SK-N-SH (cell line): ENCODE measurements around the gene LRMDA. TPM values are rescaled to one million over a fixed set of nuclear protein-coding genes. Genes with fewer than 3 reads are reported as not detected.
A peak's percentile ranks its signal among the peaks of the same experiment; 100 is the strongest.

Experiments
- CTCF ChIA-PET: fragments of 300-600, 350-600 bp; formaldehyde crosslinking; extraction: SDS; loops from one replicate; lab custom pipeline; 2021; lab: Yijun Ruan, JAX
- POLR2A ChIA-PET: fragments of 350-600 bp; sonication (Branson Sonifier 250); formaldehyde crosslinking; extraction: SDS; loops from one replicate; lab custom pipeline; 2020; ENCODE audit warnings: antibody characterized with exemption, inconsistent platforms; lab: Yijun Ruan, JAX
- DNase-seq: peaks from one replicate; pipeline ENCODE4 v3.0.0; 2012
- H2AFZ ChIP-seq: fragments of 200-600 bp; sonication (generic); 2 replicates; pipeline ENCODE4 v1.8.1; 2016; ENCODE audit warnings: antibody characterized with exemption, mild to moderate bottlenecking, low read depth
- H3F3A ChIP-seq: fragments of 200-600 bp; sonication (generic); replicated peaks from 2 replicates; pipeline ENCODE3; 2016; ENCODE audit warnings: antibody characterized with exemption, mild to moderate bottlenecking; ENCODE audit not compliant: insufficient read depth
- H3K27ac ChIP-seq, 2 experiments: fragments of 200-500 bp in 1 of 2; fragments of 200-600 bp in 1 of 2; sonication (Bioruptor generic) in 1 of 2; sonication (generic), shearing (Covaris generic) in 1 of 2; 2 replicates each; pipeline versions ENCODE4 v1.5.1 to v1.6.1; 2014 to 2016; ENCODE audit warnings: low read depth in 2 of 2, inconsistent platforms in 1 of 2, low read length in 1 of 2, mild to moderate bottlenecking in 1 of 2, mixed read lengths in 1 of 2
- H3K27me3 ChIP-seq: fragments of 200-600 bp; sonication (generic), shearing (Covaris generic); 2 replicates; pipeline ENCODE4 v1.6.1; 2016; ENCODE audit warnings: mixed run types; ENCODE audit not compliant: insufficient read depth
- H3K36me3 ChIP-seq, 2 experiments: fragments of 200-500 bp in 1 of 2; fragments of 200-600 bp in 1 of 2; sonication (Bioruptor generic) in 1 of 2; sonication (generic) in 1 of 2; replicated peaks in 1 of 2; 2 replicates each; pipeline versions ENCODE3 to v1.5.1; 2014 to 2016; ENCODE audit warnings: low read length in 1 of 2, mild to moderate bottlenecking in 1 of 2; ENCODE audit not compliant: insufficient read depth in 2 of 2, control insufficient read depth in 1 of 2
- H3K4me1 ChIP-seq, 2 experiments: fragments of 200-500 bp in 1 of 2; fragments of 200-600 bp in 1 of 2; sonication (Bioruptor generic) in 1 of 2; sonication (generic), shearing (Covaris generic) in 1 of 2; 2 replicates each; pipeline versions ENCODE4 v1.5.1 to v1.6.1; 2014 to 2016; ENCODE audit warnings: low read depth in 1 of 2, low read length in 1 of 2, mixed run types in 1 of 2; ENCODE audit not compliant: insufficient read depth in 2 of 2, control insufficient read depth in 1 of 2
- H3K4me2 ChIP-seq: fragments of 200-600 bp; sonication (generic), shearing (Covaris generic); 2 replicates; pipeline ENCODE4 v1.6.1; 2017; ENCODE audit warnings: mixed run types
- H3K4me3 ChIP-seq, 2 experiments: fragments of 200-500 bp in 1 of 2; fragments of 200-600 bp in 1 of 2; sonication (Bioruptor generic) in 1 of 2; sonication (generic), shearing (Covaris generic) in 1 of 2; 2 replicates each; pipeline versions ENCODE4 v1.5.1 to v1.8.1; 2014 to 2016; ENCODE audit warnings: low read depth in 2 of 2, inconsistent platforms in 1 of 2, low read length in 1 of 2, mild to moderate bottlenecking in 1 of 2, mixed read lengths in 1 of 2, moderate library complexity in 1 of 2
- H3K79me2 ChIP-seq: fragments of 200-600 bp; sonication (generic); 2 replicates; pipeline ENCODE4 v1.8.1; 2017; ENCODE audit warnings: mild to moderate bottlenecking; ENCODE audit not compliant: insufficient read depth
- H3K9ac ChIP-seq: fragments of 200-600 bp; sonication (generic); 2 replicates; pipeline ENCODE4 v1.6.1; 2017; ENCODE audit warnings: mixed run types
- H3K9me2 ChIP-seq: fragments of 200-600 bp; sonication (generic); 2 replicates; pipeline ENCODE4 v1.6.1; 2017; ENCODE audit warnings: mixed run types
- H3K9me3 ChIP-seq: fragments of 200-600 bp; sonication (generic); 2 replicates; pipeline ENCODE4 v1.6.1; 2017; ENCODE audit warnings: mixed run types, mild to moderate bottlenecking, moderate library complexity
- H4K20me1 ChIP-seq: fragments of 200-600 bp; sonication (generic); 2 replicates; pipeline ENCODE4 v1.6.1; 2017; ENCODE audit warnings: mild to moderate bottlenecking, mixed run types; ENCODE audit not compliant: insufficient read depth
- CHD2 ChIP-seq: fragments of 150-350 bp; IDR thresholded peaks from 2 replicates; pipeline ENCODE4 v1.6.1; 2018; ENCODE audit warnings: low read length; ENCODE audit not compliant: partially characterized antibody
- ELF1 ChIP-seq: IDR thresholded peaks from 2 replicates; pipeline ENCODE4 v1.4.0; 2012
- EP300 ChIP-seq, 2 experiments: IDR thresholded peaks; 2 replicates each; pipeline versions ENCODE4 v1.4.0 to v1.6.1; 2012; ENCODE audit warnings: borderline replicate concordance in 1 of 2, low read depth in 1 of 2, low read length in 1 of 2
- EZH2phosphoT487 ChIP-seq: fragments of 200-600 bp; sonication (generic); IDR thresholded peaks from 2 replicates; pipeline ENCODE4 v1.6.1; 2017; ENCODE audit warnings: low read depth, mixed run types, mild to moderate bottlenecking, antibody characterized with exemption, moderate library complexity, borderline replicate concordance
- FOSL2 ChIP-seq: IDR thresholded peaks from 2 replicates; pipeline ENCODE4 v1.4.0; 2012; ENCODE audit warnings: low read depth, mild to moderate bottlenecking, moderate library complexity, borderline replicate concordance
- FOXM1 ChIP-seq: IDR thresholded peaks from 2 replicates; pipeline ENCODE4 v1.4.0; 2012; ENCODE audit warnings: low read depth, mild to moderate bottlenecking
- JUND ChIP-seq: IDR thresholded peaks from 2 replicates; pipeline ENCODE4 v1.4.0; 2012
- MXI1 ChIP-seq: IDR thresholded peaks from 2 replicates; pipeline ENCODE4 v1.6.1; 2012; ENCODE audit warnings: mild to moderate bottlenecking, low read depth, low read length, improper control_type of control experiment
- NFIC ChIP-seq: IDR thresholded peaks from 2 replicates; pipeline ENCODE4 v1.4.0; 2012; ENCODE audit warnings: borderline replicate concordance
- POLR2AphosphoS5 ChIP-seq: IDR thresholded peaks from 2 replicates; pipeline ENCODE4 v1.6.1; 2012; ENCODE audit warnings: low read depth, low read length
- RXRA ChIP-seq: IDR thresholded peaks from 2 replicates; pipeline ENCODE4 v1.4.0; 2012; ENCODE audit warnings: low read depth, mild to moderate bottlenecking, borderline replicate concordance
- SIN3A ChIP-seq: IDR thresholded peaks from 2 replicates; pipeline ENCODE4 v1.6.1; 2012; ENCODE audit warnings: low read depth, mild to moderate bottlenecking, low read length, moderate library complexity, borderline replicate concordance
- SMC3 ChIP-seq: IDR thresholded peaks from 2 replicates; pipeline ENCODE4 v1.6.1; 2012; ENCODE audit warnings: low read depth, low read length, improper control_type of control experiment
- TCF12 ChIP-seq: IDR thresholded peaks from 2 replicates; pipeline ENCODE4 v1.4.0; 2012
- USF1 ChIP-seq: IDR thresholded peaks from 2 replicates; pipeline ENCODE4 v1.4.0; 2012; ENCODE audit warnings: low read depth, borderline replicate concordance
- polyA plus RNA-seq, 3 experiments: library from polyadenylated mRNA; depleted of rRNA; stranded (reverse); fragments of >200 nt; gene quantifications; 2 replicates each; pipeline ENCODE4 v1.2.3, GENCODE V29; 2012
- TF ChIP-seq, protein P1 (sequence below): fragments of 200-600 bp; sonication (generic); IDR thresholded peaks from 2 replicates; pipeline ENCODE4 v1.6.1; 2017; ENCODE audit warnings: antibody characterized with exemption, mild to moderate bottlenecking, moderate library complexity
- TF ChIP-seq, protein P2 (sequence below): IDR thresholded peaks from 2 replicates; pipeline ENCODE4 v1.6.1; 2012; ENCODE audit warnings: mild to moderate bottlenecking, low read depth, low read length, moderate library complexity
- TF ChIP-seq, protein P3 (sequence below): fragments of 150-350 bp; IDR thresholded peaks from 2 replicates; pipeline ENCODE4 v1.6.1; 2016; ENCODE audit warnings: mild to moderate bottlenecking, low read depth, low read length

The LRMDA gene
- polyA plus RNA-seq, 1 of the 3 experiments (the other 2 are of a cell fraction), result 0.95 TPM

- TF ChIP-seq SMC3, result no peak
- TF ChIP-seq NFIC, result peak; percentile 65; the same call in 1 of the 2 replicates
- TF ChIP-seq EP300 (IDR thresholded peaks at IDR 0.05; ENCODE audit: borderline replicate concordance in 1 of 2, low read depth in 1 of 2, low read length in 1 of 2), result peak; percentile 69 to 91
- no peak for TF ChIP-seq ELF1
- no peak for TF ChIP-seq CHD2
- TF ChIP-seq TCF12, result peak; percentile 98
- TF ChIP-seq EZH2phosphoT487, result no peak
- TF ChIP-seq USF1, result no peak
- TF ChIP-seq, protein P1, sequence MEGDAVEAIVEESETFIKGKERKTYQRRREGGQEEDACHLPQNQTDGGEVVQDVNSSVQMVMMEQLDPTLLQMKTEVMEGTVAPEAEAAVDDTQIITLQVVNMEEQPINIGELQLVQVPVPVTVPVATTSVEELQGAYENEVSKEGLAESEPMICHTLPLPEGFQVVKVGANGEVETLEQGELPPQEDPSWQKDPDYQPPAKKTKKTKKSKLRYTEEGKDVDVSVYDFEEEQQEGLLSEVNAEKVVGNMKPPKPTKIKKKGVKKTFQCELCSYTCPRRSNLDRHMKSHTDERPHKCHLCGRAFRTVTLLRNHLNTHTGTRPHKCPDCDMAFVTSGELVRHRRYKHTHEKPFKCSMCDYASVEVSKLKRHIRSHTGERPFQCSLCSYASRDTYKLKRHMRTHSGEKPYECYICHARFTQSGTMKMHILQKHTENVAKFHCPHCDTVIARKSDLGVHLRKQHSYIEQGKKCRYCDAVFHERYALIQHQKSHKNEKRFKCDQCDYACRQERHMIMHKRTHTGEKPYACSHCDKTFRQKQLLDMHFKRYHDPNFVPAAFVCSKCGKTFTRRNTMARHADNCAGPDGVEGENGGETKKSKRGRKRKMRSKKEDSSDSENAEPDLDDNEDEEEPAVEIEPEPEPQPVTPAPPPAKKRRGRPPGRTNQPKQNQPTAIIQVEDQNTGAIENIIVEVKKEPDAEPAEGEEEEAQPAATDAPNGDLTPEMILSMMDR, result no peak
These were observed 640.4 kb downstream of the LRMDA start (continued) for GRCh38 chr10:76071653-76072365.

DNA sequence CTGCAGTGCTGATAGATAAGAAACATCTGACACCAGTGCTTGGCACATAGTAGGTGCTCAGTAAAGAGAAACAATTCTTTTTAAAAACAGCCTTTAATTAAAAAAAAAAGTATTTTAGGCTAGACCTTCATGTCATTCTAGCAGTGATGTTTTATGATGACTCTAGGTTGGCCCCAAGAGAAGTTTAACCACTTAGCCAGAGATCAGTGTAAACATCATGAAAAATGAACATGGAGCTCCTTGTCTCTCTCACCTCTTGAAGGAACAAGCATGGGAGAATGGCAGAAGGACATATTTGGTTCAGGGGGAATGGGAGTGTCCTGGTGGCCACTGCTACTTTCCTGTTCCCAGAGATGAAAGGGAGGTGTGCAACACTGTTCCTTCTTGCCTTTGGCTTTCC lies 641.0 kb downstream of the LRMDA start:
- Histone ChIP-seq H3K4me1 (no peaks in the 10 kb centered on the region; a peak in 2 of 4 replicates), H3K27me3 (no peaks in the 10 kb centered on the region), H2AFZ (no peak overlapping the region), H3K79me2 (no peaks in the 10 kb centered on the region), H3K36me3 (no peaks in the 10 kb centered on the region), H3K9ac (no peak overlapping the region), H3F3A (peaks cover 3% of the 10 kb centered on the region), H3K9me2 (no peaks in the 10 kb centered on the region), H3K4me2 (no peak overlapping the region), H3K9me3 (no peaks in the 10 kb centered on the region), H3K4me3 (no peak overlapping the region), H4K20me1 (no peaks in the 10 kb centered on the region), H3K27ac (no peak overlapping the region; a peak in 1 of 4 replicates)
- CTCF ChIA-PET, result no interaction called here
- DNase-seq, result no peak
- POLR2A ChIA-PET, result no interaction called here
- TF ChIP-seq POLR2AphosphoS5 (no peak), JUND (no peak), RXRA (no peak), SIN3A (no peak), MXI1 (no peak), FOXM1 (no peak), FOSL2 (no peak), TCF12 (no peak), EP300 (IDR thresholded peaks at IDR 0.05; ENCODE audit: borderline replicate concordance in 1 of 2, low read depth in 1 of 2, low read length in 1 of 2) (no peak)
- TF ChIP-seq, protein P1, result no peak
- TF ChIP-seq, protein P2, sequence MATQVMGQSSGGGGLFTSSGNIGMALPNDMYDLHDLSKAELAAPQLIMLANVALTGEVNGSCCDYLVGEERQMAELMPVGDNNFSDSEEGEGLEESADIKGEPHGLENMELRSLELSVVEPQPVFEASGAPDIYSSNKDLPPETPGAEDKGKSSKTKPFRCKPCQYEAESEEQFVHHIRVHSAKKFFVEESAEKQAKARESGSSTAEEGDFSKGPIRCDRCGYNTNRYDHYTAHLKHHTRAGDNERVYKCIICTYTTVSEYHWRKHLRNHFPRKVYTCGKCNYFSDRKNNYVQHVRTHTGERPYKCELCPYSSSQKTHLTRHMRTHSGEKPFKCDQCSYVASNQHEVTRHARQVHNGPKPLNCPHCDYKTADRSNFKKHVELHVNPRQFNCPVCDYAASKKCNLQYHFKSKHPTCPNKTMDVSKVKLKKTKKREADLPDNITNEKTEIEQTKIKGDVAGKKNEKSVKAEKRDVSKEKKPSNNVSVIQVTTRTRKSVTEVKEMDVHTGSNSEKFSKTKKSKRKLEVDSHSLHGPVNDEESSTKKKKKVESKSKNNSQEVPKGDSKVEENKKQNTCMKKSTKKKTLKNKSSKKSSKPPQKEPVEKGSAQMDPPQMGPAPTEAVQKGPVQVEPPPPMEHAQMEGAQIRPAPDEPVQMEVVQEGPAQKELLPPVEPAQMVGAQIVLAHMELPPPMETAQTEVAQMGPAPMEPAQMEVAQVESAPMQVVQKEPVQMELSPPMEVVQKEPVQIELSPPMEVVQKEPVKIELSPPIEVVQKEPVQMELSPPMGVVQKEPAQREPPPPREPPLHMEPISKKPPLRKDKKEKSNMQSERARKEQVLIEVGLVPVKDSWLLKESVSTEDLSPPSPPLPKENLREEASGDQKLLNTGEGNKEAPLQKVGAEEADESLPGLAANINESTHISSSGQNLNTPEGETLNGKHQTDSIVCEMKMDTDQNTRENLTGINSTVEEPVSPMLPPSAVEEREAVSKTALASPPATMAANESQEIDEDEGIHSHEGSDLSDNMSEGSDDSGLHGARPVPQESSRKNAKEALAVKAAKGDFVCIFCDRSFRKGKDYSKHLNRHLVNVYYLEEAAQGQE, result no peak
- TF ChIP-seq, protein P3, sequence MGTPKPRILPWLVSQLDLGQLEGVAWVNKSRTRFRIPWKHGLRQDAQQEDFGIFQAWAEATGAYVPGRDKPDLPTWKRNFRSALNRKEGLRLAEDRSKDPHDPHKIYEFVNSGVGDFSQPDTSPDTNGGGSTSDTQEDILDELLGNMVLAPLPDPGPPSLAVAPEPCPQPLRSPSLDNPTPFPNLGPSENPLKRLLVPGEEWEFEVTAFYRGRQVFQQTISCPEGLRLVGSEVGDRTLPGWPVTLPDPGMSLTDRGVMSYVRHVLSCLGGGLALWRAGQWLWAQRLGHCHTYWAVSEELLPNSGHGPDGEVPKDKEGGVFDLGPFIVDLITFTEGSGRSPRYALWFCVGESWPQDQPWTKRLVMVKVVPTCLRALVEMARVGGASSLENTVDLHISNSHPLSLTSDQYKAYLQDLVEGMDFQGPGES, result no peak
